Activated CD8-positive, alpha-beta T cell treated with anti-CD3 and anti-CD28 coated beads for 36 hours (primary cell): ENCODE data around the gene EYA3. TPM values are rescaled to one million over a fixed set of nuclear protein-coding genes. Genes with fewer than 3 reads are reported as not detected.
"Not testable (repeated sequence)": the region's sequence is repeated elsewhere in the genome, so short reads cannot be mapped to it uniquely, and the experiment has no call there.

Experiments used
- ATAC-seq: fragments of 200-7000 bp; cut with Tn5 transposase; one replicate; pipeline ENCODE4 v1.10.0; 2021; ENCODE audit warnings: mild to moderate bottlenecking, moderate library complexity
- CTCF ChIA-PET: fragments of 350-600 bp; sonication (Branson Sonifier 250); formaldehyde crosslinking; loops from one replicate; lab custom pipeline; 2021; ENCODE audit warnings: antibody characterized with exemption; lab: Charles Lee
- POLR2A ChIA-PET: fragments of 350-600 bp; sonication (Branson Sonifier 250); formaldehyde crosslinking; loops from one replicate; lab custom pipeline; 2021; ENCODE audit warnings: antibody characterized with exemption; lab: Charles Lee
- DNase-seq: peaks from one replicate; pipeline ENCODE4 v3.0.0-alpha.2; 2020
- H3K27ac Mint-ChIP-seq: one replicate; pipeline ENCODE4 v1.8.0; 2021; ENCODE audit warnings: mild to moderate bottlenecking, mixed read lengths
- H3K27me3 Mint-ChIP-seq: one replicate; pipeline ENCODE4 v1.8.0; 2021; ENCODE audit warnings: mixed read lengths
- H3K36me3 Mint-ChIP-seq: one replicate; pipeline ENCODE4 v1.8.0; 2021; ENCODE audit warnings: low read depth, mixed read lengths
- H3K4me1 Mint-ChIP-seq: one replicate; pipeline ENCODE4 v1.8.0; 2021; ENCODE audit warnings: low read depth, mixed read lengths
- H3K4me3 Mint-ChIP-seq: one replicate; pipeline ENCODE4 v1.8.0; 2021; ENCODE audit warnings: mild to moderate bottlenecking, moderate library complexity, mixed read lengths
- H3K9me3 Mint-ChIP-seq: one replicate; pipeline ENCODE4 v1.8.0; 2021; ENCODE audit warnings: mixed read lengths
- intact Hi-C: fragments of 100-400 bp; cut with micrococcal nuclease; formaldehyde crosslinking; loops from one replicate; pipeline ENCODE4 v1.10.0; 2022
- total RNA-seq, 2 experiments: library from RNA; stranded (reverse); gene quantifications; one replicate each; pipeline ENCODE4 v1.2.3, GENCODE V29; 2021
- TF ChIP-seq, protein P1 (sequence below): fragments of 200-600 bp; IDR thresholded peaks from one replicate; pipeline ENCODE4 v1.8.0; 2022; ENCODE audit warnings: antibody characterized with exemption, mild to moderate bottlenecking

Gene EYA3
- total RNA-seq, 2 experiments from 2014 or later: 34.6 to 34.9 TPM

- ChIA-PET CTCF (no interaction called here), POLR2A (interaction anchor here (0.5 to 1.2 kb wide), 2 partner anchors 16 to 496 kb away, joined by 3 to 4 read pairs; no protein-coding TSS in a partner anchor)
- Mint-ChIP-seq H3K9me3 (no peaks in the 10 kb centered on the region), H3K4me3 (no peak overlapping the region), H3K36me3 (peaks cover 18% of the 10 kb centered on the region), H3K4me1 (no peaks in the 10 kb centered on the region), H3K27me3 (no peaks in the 10 kb centered on the region), H3K27ac (no peak overlapping the region)
- ATAC-seq (no peak), DNase-seq (no peak)
- intact Hi-C loops: no loop called here
- TF ChIP-seq, protein P1, sequence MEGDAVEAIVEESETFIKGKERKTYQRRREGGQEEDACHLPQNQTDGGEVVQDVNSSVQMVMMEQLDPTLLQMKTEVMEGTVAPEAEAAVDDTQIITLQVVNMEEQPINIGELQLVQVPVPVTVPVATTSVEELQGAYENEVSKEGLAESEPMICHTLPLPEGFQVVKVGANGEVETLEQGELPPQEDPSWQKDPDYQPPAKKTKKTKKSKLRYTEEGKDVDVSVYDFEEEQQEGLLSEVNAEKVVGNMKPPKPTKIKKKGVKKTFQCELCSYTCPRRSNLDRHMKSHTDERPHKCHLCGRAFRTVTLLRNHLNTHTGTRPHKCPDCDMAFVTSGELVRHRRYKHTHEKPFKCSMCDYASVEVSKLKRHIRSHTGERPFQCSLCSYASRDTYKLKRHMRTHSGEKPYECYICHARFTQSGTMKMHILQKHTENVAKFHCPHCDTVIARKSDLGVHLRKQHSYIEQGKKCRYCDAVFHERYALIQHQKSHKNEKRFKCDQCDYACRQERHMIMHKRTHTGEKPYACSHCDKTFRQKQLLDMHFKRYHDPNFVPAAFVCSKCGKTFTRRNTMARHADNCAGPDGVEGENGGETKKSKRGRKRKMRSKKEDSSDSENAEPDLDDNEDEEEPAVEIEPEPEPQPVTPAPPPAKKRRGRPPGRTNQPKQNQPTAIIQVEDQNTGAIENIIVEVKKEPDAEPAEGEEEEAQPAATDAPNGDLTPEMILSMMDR: no peak
Measured at GRCh38 chr1:28010969-28011368, 77.4 kb downstream of the EYA3 start.

- intact Hi-C loops, DNase-seq, POLR2A ChIA-PET, H3K27me3 Mint-ChIP-seq, ATAC-seq, H3K4me1 Mint-ChIP-seq, H3K9me3 Mint-ChIP-seq, H3K4me3 Mint-ChIP-seq, H3K27ac Mint-ChIP-seq: not testable (repeated sequence)
- CTCF ChIA-PET: interaction anchor here (1.6 kb wide), 1 partner anchor 63 kb away, joined by 4 read pairs; no protein-coding TSS in a partner anchor
- H3K36me3 Mint-ChIP-seq: peaks cover 21% of the 10 kb centered on the region
Measured at GRCh38 chr1:28003117-28003516, 85.3 kb downstream of the EYA3 start.

DNA sequence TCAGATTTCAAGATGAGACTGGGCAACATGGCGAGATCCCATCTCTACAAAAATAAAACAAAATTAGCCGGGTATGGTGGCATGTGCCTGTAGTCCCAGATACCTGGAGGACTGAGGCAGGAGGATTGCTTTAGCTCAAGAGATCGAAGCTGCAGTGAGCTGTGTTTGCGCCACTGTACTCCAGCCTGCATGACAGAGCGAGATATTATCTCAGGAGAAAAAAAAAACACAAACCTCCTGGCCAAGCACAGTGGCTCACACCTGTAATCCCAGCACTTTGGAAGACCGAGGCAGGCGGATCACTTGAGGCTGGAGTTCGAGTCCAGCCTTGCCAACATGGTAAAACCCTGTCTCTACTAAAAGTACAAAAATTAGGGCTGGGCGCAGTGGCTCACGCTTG, 85.8 kb downstream of the EYA3 start:
- ChIA-PET CTCF (interaction anchor here (1.6 kb wide), 1 partner anchor 62 kb away, joined by 4 read pairs; no protein-coding TSS in a partner anchor), POLR2A (interaction anchor here (1.0 kb wide), 1 partner anchor 10 kb away, joined by 4 read pairs; no protein-coding TSS in a partner anchor)
- ATAC-seq (no peak), DNase-seq (no peak)
- no peaks in the 10 kb centered on the region for H3K9me3 Mint-ChIP-seq
- no peak overlapping the region for H3K4me3 Mint-ChIP-seq
- TF ChIP-seq, protein P1: no peak
- no peaks in the 10 kb centered on the region for H3K4me1 Mint-ChIP-seq
- intact Hi-C loops: no loop called here
- H3K27me3 Mint-ChIP-seq: no peaks in the 10 kb centered on the region
- H3K27ac Mint-ChIP-seq: no peak overlapping the region
- H3K36me3 Mint-ChIP-seq: peaks cover 24% of the 10 kb centered on the region

DNA sequence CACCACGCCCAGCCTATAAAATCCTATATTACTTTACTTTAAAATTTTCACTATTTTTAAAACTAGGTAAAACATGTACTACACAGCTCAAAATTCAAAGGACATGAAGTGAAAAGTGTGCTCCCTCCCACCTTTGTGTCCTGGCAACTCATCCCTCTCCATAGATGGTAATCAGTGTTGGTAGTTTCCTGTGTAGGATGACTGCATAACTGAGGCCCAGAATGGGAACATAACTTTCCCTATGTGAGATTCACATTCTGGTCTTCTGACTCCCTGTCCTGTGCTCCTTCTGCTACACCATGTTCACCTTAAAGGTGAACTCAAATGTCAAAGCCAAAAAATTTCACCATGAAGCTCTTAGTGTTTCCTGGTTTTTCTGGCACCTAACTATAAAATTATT, 89.4 kb downstream of the EYA3 start:
- intact Hi-C loops: no loop called here
- Mint-ChIP-seq H3K27ac (no peak overlapping the region), H3K9me3 (no peaks in the 10 kb centered on the region), H3K36me3 (peaks cover 26% of the 10 kb centered on the region), H3K4me1 (no peaks in the 10 kb centered on the region), H3K4me3 (no peak overlapping the region), H3K27me3 (no peaks in the 10 kb centered on the region)
- ATAC-seq (no peak), DNase-seq (no peak)
- TF ChIP-seq, protein P1: no peak
- ChIA-PET CTCF (interaction anchor here (1.1 to 1.3 kb wide), 2 partner anchors 210 to 330 kb away, joined by 3 read pairs; no protein-coding TSS in a partner anchor), POLR2A (no interaction called here)

- DNase-seq, H3K27me3 Mint-ChIP-seq, ATAC-seq, intact Hi-C loops, H3K27ac Mint-ChIP-seq, H3K4me3 Mint-ChIP-seq, H3K9me3 Mint-ChIP-seq: not testable (repeated sequence)
- CTCF ChIA-PET: interaction anchor here (0.6 to 2.5 kb wide), 6 partner anchors 11 to 215 kb away, joined by 3 to 6 read pairs (median 4); partner anchors contain the start of gene EYA3
- Mint-ChIP-seq H3K4me1 (peaks cover 25% of the 10 kb centered on the region), H3K36me3 (peaks cover 42% of the 10 kb centered on the region)
- POLR2A ChIA-PET: interaction anchor here (1.5 kb wide), 1 partner anchor 13 kb away, joined by 4 read pairs; no protein-coding TSS in a partner anchor
Measured at GRCh38 chr1:27994526-27994925, 93.9 kb downstream of the EYA3 start.

- no peak for DNase-seq
- CTCF ChIA-PET: interaction anchor here (0.6 to 2.1 kb wide), 6 partner anchors 12 to 215 kb away, joined by 3 to 6 read pairs (median 4); partner anchors contain the start of gene EYA3
- Mint-ChIP-seq H3K27me3 (no peaks in the 10 kb centered on the region), H3K9me3 (no peaks in the 10 kb centered on the region), H3K4me3 (no peak overlapping the region), H3K4me1 (peaks cover 25% of the 10 kb centered on the region), H3K36me3 (peaks cover 44% of the 10 kb centered on the region), H3K27ac (no peak overlapping the region)
- POLR2A ChIA-PET: no interaction called here
- no peak for ATAC-seq
- intact Hi-C loops: no loop called here
- TF ChIP-seq, protein P1: no peak
Measured at GRCh38 chr1:27994060-27994459, 94.3 kb downstream of the EYA3 start.
